ENCODE data around the gene TMA7. TPM values are rescaled to one million over a fixed set of nuclear protein-coding genes. Genes with fewer than 3 reads are reported as not detected.

Gene TMA7
- total and polyA plus RNA-seq, 2 of the 13 experiments (the other 11 are each of a cell fraction or from before 2014, with no cell fraction given): 100 to 486 TPM

- TF ChIP-seq ZFP36 (IDR thresholded peaks at IDR 0.05; ENCODE audit: borderline replicate concordance, low read depth, low read length, partially characterized antibody): no peak
- no peak for TF ChIP-seq REST (IDR thresholded peaks at IDR 0.05; ENCODE audit: borderline replicate concordance in 1 of 2, low read depth in 1 of 2, low read length in 2 of 2)
- no peak for TF ChIP-seq YEATS4 (CRISPR knock-in tag; IDR thresholded peaks at IDR 0.05; ENCODE audit: borderline replicate concordance)
- peak; percentile 62; the same call in 1 of the 2 replicates for TF ChIP-seq THAP11 (CRISPR knock-in tag; IDR thresholded peaks at IDR 0.05)
- TF ChIP-seq ZNF431 (CRISPR knock-in tag; IDR thresholded peaks at IDR 0.05; ENCODE audit: borderline replicate concordance, low read depth): no peak
- TF ChIP-seq PREB (CRISPR knock-in tag; IDR thresholded peaks at IDR 0.05): no peak
- TF ChIP-seq GFI1 (CRISPR knock-in tag; IDR thresholded peaks at IDR 0.05; ENCODE audit: borderline replicate concordance): no peak
- TF ChIP-seq ARID4A (CRISPR knock-in tag; IDR thresholded peaks at IDR 0.05; ENCODE audit: borderline replicate concordance): peak; percentile 78; the same call in 1 of the 2 replicates
- TF ChIP-seq MTF1 (CRISPR knock-in tag; IDR thresholded peaks at IDR 0.05): no peak
- peak; percentile 87 for TF ChIP-seq ZSCAN31 (CRISPR knock-in tag; IDR thresholded peaks at IDR 0.05; ENCODE audit: low read depth)
- peak; percentile 34; the same call in 1 of the 2 replicates for TF ChIP-seq SOX5 (CRISPR knock-in tag; IDR thresholded peaks at IDR 0.05; ENCODE audit: borderline replicate concordance)
- no peak; the same call in 1 of the 2 replicates for TF ChIP-seq ZNF724P (CRISPR knock-in tag; IDR thresholded peaks at IDR 0.05; ENCODE audit: borderline replicate concordance)
- no peak for TF ChIP-seq TBX3 (IDR thresholded peaks at IDR 0.05; ENCODE audit: borderline replicate concordance)
- no peak for TF ChIP-seq ZNF629 (CRISPR knock-in tag; conservative IDR thresholded peaks at IDR 0.05)
- no peak for TF ChIP-seq KAT7 (CRISPR knock-in tag; IDR thresholded peaks at IDR 0.05; ENCODE audit: borderline replicate concordance)
- TF ChIP-seq RXRA (CRISPR knock-in tag; IDR thresholded peaks at IDR 0.05): peak; percentile 34; the same call in 1 of the 2 replicates
- no peak for TF ChIP-seq CENPT (CRISPR knock-in tag; IDR thresholded peaks at IDR 0.05; ENCODE audit: low read depth)
Observed at GRCh38 chr3:48465531-48466378, 25.7 kb downstream of the TMA7 start (continued).
